Head of caudate nucleus (tissue), 42 donors: ENCODE results near the gene IRAG1.
"Not testable (repeated sequence)": the region's sequence is repeated elsewhere in the genome, so short reads cannot be mapped to it uniquely, and the experiment has no call there.

Source experiments
- DNase-seq, 42 donors: peaks; one replicate each; pipeline versions ENCODE4 v3.0.0 to v3.0.0-alpha.2; 2020 to 2021; ENCODE audit warnings: mixed read lengths in 7 of 42
- intact Hi-C: fragments of 100-400 bp; cut with DNase I; formaldehyde crosslinking; loops from one replicate; pipeline ENCODE4 v1.15.0; 2022

IRAG1 gene

DNA sequence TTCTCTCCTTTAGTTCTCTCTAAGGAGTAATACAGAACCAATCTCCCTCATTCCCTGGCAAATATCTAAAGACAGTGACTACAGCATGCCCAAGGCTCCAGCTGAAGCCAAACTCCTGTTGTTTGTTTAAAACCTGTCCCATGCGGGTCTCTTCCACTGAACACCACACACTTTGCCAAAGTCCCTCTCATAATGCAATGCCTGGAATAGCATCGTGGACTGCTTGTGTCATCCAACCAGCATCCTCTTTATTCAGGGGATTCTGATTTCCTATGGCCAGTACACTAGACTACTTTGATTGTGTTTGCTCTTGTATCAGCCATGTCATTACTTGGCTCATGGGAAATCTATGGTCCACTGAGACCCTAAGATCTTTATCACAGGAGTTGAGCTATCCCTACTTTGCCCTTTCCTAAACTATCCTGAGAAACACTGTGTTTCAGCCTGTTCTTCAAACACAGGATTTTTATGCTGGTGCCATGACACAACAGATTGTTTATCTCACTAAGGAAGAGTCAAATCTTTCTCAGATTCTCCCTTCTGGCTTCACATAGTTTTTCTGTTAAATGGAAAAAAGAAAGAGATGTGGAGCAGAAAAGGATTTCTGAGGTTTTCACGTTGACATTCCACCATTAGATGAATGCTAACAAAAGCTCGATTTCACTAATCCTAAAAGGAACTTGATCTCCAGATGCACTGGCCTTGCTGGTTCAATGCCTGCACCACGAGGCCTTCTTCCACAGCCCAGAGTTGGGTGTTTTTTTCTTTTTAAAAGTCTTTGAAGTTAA, 15.9 kb upstream of the IRAG1 start:
- intact Hi-C loops = no loop called here
- DNase-seq = no peak

GRCh38 chr11:10708131-10708530, 14.6 kb upstream of the IRAG1 start:
- intact Hi-C loops = no loop called here
- no peak for DNase-seq

- intact Hi-C loops = no loop called here
Observed at GRCh38 chr11:10701982-10702381, 8.4 kb upstream of the IRAG1 start.

GRCh38 chr11:10699072-10699471, 5.5 kb upstream of the IRAG1 start:
- intact Hi-C loops = no loop called here
- no peak for DNase-seq

More at GRCh38 chr11:10701982-10702381, 8.4 kb upstream of the IRAG1 start:
- no peak for DNase-seq

DNA sequence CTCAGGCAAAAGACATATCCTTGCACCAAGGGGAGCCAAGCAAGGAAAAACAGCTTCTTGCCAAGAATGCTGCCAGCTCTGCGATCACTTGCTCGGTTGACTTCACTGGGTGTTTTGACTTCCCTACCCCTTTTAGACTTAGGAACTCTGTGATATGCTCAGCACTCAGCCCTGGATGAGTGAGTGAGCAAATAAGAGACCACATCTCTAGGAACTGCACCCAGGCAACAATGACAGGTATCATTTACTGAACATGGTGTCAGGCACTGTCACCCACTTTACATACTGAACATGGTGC, 3.7 kb upstream of the IRAG1 start:
- intact Hi-C loops = no loop called here
- DNase-seq = no peak

GRCh38 chr11:10696468-10697322, 3.1 kb upstream of the IRAG1 start:
- intact Hi-C loops = no loop called here
- DNase-seq = peak in 1 of 42 donors; percentile 25

- no peak for DNase-seq
- intact Hi-C loops = no loop called here
Observed at GRCh38 chr11:10695833-10696232, 2.3 kb upstream of the IRAG1 start.

DNA sequence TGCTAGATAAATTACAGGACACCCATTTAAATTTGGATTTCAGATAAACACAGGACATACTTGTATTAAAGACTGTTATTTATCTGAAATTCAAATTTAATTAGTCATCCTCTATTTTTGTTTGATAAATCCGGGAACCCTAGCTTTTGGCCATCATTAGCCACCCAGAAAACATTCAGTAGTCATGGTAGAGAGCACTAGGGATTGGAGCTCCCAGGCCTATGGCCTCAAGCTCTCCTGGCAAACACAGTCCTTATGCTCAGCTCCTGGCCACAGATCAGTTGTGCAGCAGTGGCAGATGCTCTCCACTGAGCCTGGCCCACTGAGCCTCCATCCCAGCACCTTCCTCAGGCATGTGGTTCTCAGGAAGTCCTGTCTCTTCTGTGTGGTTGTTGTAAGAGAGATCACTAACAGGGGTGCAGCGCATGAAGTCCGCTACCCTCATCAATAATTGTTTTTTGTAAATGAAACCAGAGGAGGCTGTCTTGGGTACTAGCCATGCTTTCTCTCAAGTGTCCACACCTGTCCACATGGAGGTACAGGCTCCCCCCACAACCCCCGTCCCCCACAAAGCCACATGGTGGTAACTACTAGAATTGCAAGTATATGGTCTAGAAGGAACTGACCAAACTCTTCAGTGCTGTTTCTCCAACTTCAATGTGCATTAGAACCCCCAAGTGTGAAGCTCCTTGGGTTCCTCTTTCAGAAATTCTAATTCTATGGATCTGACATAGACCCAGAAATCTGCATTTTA, 1.1 kb upstream of the IRAG1 start:
- no peak for DNase-seq

DNA sequence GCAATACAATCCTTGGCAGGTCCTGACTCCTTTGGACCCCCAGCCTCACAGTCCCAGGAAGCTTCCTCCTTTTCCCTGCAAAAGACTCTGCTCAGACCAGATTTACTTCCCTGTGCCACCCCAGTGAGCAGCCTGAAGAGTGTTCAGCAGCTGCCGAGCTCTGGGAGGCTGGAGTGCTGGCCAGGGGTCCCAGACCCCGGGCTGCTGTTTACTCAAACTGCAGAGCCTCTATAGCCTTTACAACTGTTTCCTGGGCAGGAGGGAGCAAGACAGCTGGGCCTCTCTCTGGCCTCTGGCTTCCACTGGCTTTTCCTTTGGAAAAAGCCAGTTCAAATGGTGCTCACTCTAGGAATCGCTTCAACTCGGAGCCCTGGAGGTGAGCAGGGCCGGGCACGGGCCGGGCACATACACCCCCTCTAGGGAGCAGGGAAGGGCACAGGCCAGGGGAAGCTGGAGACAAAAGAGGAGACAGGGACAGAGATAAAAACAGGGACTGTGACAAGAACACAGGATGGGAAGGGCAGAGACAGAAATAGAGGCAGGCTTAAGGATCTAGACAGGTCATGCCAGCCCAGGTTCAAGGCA, 932 bp downstream of the IRAG1 start:
- intact Hi-C loops = no loop called here
- no peak for DNase-seq

More for the DNA sequence above, 1.1 kb upstream of the IRAG1 start:
- intact Hi-C loops = no loop called here

GRCh38 chr11:10688401-10688800, 5.2 kb downstream of the IRAG1 start:
- DNase-seq = no peak
- intact Hi-C loops = no loop called here

DNA sequence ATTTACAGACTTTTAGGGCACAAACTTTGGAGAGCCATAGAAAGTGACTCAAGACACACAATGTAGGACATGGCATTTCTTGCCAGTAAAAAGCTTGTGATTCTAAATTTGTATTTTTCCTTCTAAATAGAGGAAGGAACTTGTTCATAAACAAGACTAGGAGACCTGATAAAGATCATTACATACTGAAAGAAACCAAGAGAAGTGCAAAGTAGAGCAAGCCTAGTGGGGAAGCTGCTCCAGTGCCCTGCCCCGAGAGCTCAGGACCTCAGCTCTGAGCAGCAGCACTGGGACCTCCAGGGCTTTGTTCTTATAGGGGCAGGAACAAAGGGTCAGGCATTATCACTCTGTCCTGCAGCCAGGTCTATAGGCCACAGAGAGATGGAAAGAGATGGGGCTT, 7.2 kb downstream of the IRAG1 start:
- DNase-seq = no peak
- intact Hi-C loops = no loop called here

DNA sequence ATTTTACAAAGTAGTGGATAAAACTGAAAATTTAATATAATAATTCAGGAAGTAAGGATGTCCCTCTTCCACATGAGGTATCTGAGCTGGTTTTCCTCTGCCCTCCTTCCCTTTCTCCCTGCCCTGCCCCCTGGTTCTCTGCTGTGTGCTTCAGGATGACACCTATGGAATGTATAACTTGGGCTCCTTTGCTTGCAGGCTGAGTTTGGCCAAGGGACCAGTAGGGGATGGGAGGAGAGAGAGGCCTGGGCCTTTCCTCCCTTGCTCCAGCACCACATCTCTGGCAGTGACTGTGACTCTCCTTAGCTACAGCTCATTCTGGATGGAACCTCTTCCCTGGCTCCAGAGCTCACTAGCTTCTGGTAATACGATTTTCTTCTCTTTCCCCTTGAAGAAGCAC, 10.1 kb downstream of the IRAG1 start:
- no peak for DNase-seq
- intact Hi-C loops = no loop called here

DNA sequence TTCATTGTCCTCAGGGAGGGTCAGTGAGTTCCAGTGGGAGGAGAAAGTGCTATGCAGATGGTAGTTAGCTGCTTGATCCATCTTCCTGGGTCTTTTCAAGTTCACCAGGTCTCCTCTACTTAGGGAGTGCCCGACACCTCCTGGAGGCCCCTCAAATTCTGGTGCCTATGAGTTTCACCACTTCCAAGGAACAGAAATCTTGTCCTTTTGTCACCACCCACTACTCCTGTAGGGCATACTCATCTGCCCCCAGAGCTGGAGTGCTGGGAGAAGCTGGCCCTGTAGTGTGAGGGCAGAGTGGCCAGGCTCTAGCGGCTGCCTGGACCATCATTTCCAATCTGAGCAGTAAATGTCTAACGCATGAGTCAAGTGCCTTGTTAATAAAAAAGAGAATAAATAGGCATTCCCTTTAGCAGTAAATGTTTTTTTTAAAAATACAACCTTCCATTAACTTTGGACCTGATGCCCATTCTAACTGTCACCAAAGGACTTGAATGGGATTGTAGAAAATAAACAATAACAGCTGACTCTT, 12.5 kb downstream of the IRAG1 start:
- no peak for DNase-seq
- intact Hi-C loops = no loop called here

- intact Hi-C loops, DNase-seq: not testable (repeated sequence)
Observed at GRCh38 chr11:10680279-10680678, 13.3 kb downstream of the IRAG1 start.

- intact Hi-C loops = no loop called here
- DNase-seq = no peak
Observed at GRCh38 chr11:10679644-10680043, 13.9 kb downstream of the IRAG1 start.

DNA sequence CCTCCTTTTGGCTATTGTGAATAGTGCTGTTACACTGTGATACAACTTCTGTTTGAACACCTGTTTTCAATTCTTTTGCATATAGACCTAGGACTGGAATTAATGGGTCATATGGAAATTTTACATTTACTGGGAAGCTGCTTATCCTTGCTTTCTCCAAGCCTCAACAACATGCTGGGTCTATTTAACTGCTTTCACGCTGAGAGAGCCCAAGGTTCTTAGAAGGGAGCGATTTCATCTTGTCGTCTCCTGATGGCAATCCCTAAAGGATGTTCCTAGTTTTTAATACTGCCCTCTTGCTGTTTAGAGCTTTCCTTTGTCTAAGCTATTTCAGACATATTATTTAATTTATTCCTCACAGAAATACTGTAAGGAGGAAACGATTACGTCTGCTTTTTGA, 15.5 kb downstream of the IRAG1 start:
- intact Hi-C loops = no loop called here
- no peak for DNase-seq

GRCh38 chr11:10676919-10677318, 16.6 kb downstream of the IRAG1 start:
- no peak for DNase-seq
- intact Hi-C loops = no loop called here

DNA sequence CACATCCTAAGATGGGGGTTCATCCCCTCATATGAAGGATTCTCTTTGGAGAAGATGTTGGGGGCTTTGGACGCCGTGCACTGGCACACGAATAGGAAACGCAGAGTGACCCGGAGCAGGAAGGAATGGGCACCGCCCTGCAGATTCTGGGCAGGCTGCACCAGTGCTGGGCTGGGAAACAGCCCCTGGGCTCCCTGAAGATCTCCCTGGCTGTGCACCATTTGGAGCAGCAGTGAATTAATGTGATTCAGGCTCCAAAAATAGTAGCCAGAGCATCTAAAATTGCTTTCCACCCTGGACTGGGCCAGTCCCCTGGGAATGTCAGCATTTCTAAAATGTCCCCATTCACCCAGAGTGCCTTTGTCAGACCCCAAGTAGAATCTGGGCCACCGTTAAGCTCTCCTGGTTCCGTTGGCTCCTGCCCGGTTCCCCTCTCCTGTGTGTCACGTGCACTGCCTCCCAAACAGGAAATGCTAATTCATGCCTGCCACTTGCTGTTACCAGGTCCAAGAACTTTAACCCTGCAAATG, 18.6 kb downstream of the IRAG1 start:
- intact Hi-C loops = no loop called here
- DNase-seq = peak in 35 of 42 donors; percentile 21 to 82 (median 48)

GRCh38 chr11:10674440-10674855, 19.1 kb downstream of the IRAG1 start:
- DNase-seq = peak in 5 of 42 donors; percentile 17 to 60 (median 43)
- intact Hi-C loops = no loop called here
